H1 (cell line): ENCODE results near the gene SPINK14.

Experiments used
- CTCF ChIP-seq, 3 experiments: IDR thresholded peaks; 1 replicate in 2 of 3; 2 replicates in 1 of 3; pipeline versions ENCODE4 v1.5.1 to v1.6.1; 2011; ENCODE audit warnings: low read length in 3 of 3, mild to moderate bottlenecking in 3 of 3, inconsistent platforms in 2 of 3, low read depth in 1 of 3, moderate library complexity in 1 of 3; ENCODE audit not compliant: insufficient read depth in 1 of 3; ENCODE audit errors: control extremely low read depth in 1 of 3
- EZH2 ChIP-seq: fragments of 200-600 bp; sonication (generic); IDR thresholded peaks from 2 replicates; pipeline ENCODE4 v1.7.1; 2012; ENCODE audit warnings: low read depth, mild to moderate bottlenecking, moderate library complexity, low read length, inconsistent platforms; ENCODE audit not compliant: severe bottlenecking
- JUN ChIP-seq: IDR thresholded peaks from 2 replicates; pipeline ENCODE4 v1.6.1; 2011; ENCODE audit warnings: low read depth, mild to moderate bottlenecking, improper control_type of control experiment, low read length
- KDM1A ChIP-seq: fragments of 200-600, 300-600 bp; sonication (generic); IDR thresholded peaks from 2 replicates; pipeline ENCODE4 v1.7.1; 2016; ENCODE audit warnings: mild to moderate bottlenecking, low read length, borderline replicate concordance
- MAFK ChIP-seq: IDR thresholded peaks from 2 replicates; pipeline ENCODE4 v1.6.1; 2012; ENCODE audit warnings: low read depth, mild to moderate bottlenecking, improper control_type of control experiment, low read length
- RAD21 ChIP-seq, 2 experiments: IDR thresholded peaks in 1 of 2; conservative IDR thresholded peaks in 1 of 2; 2 replicates each; pipeline ENCODE4 v1.6.1; 2011; ENCODE audit warnings: low read depth in 2 of 2, low read length in 2 of 2, improper control_type of control experiment in 1 of 2, inconsistent platforms in 1 of 2, mild to moderate bottlenecking in 1 of 2, moderate library complexity in 1 of 2
- RNF2 ChIP-seq: fragments of 200-900, 300-1000 bp; sonication (generic); IDR thresholded peaks from 2 replicates; pipeline ENCODE4 v1.7.1; 2016; ENCODE audit warnings: borderline replicate concordance, low read depth, mild to moderate bottlenecking, antibody characterized with exemption, low read length; ENCODE audit not compliant: poor library complexity, severe bottlenecking; ENCODE audit errors: missing control alignments
- SP1 ChIP-seq: IDR thresholded peaks from 2 replicates; pipeline ENCODE4 v1.6.1; 2011; ENCODE audit warnings: low read depth, low read length
- SRF ChIP-seq: IDR thresholded peaks from 2 replicates; pipeline ENCODE4 v1.6.1; 2011; ENCODE audit warnings: mild to moderate bottlenecking, low read depth, low read length, moderate library complexity
- TAF1 ChIP-seq: IDR thresholded peaks from 2 replicates; pipeline ENCODE4 v1.6.1; 2011; ENCODE audit warnings: mild to moderate bottlenecking, low read depth, low read length

GRCh38 chr5:148125641-148126040, 42.7 kb upstream of the SPINK14 start:
- no peak for TF ChIP-seq EZH2
- no peak for TF ChIP-seq SRF
- 0 out of 4 replicates have a peak, but pooled peaks of 1 of the 2 experiments have one; percentile 5 for TF ChIP-seq RAD21 (IDR thresholded peaks at IDR 0.05 in 1 of 2, conservative IDR thresholded peaks at IDR 0.05 in 1 of 2; ENCODE audit: low read depth in 2 of 2, low read length in 2 of 2)
- no peak for TF ChIP-seq KDM1A
- peak in 1 of 3 experiments; percentile 28; a peak in 1 of 4 replicates for TF ChIP-seq CTCF (IDR thresholded peaks at IDR 0.05; ENCODE audit: control extremely low read depth in 1 of 3, insufficient read depth in 1 of 3, low read depth in 1 of 3, low read length in 3 of 3)
- TF ChIP-seq SP1: no peak
- no peak for TF ChIP-seq JUN
- TF ChIP-seq MAFK: no peak
- TF ChIP-seq RNF2: no peak
- no peak for TF ChIP-seq TAF1
